Measurements from ENCODE around the gene C19orf53. TPM values are rescaled to one million over a fixed set of nuclear protein-coding genes. Genes with fewer than 3 reads are reported as not detected.

The C19orf53 gene
- total and polyA plus RNA-seq, 2 of the 13 experiments (the other 11 are each of a cell fraction or from before 2014, with no cell fraction given), result 129 to 130 TPM

- Histone ChIP-seq H3K27me3 (ENCODE audit: control insufficient read depth in 1 of 2, insufficient read depth in 2 of 2, low read length in 2 of 2) (no peaks in the 10 kb centered on the region), H3K27ac (ENCODE audit: extremely low read length, insufficient read depth, low read length) (no peak overlapping the region), H3K36me3 (replicated peaks in 1 of 2; ENCODE audit: control insufficient read depth in 1 of 2, insufficient read depth in 2 of 2, low read length in 2 of 2) (peaks cover 25 to 45% of the 10 kb centered on the region in 2 experiments), H3K4me3 (replicated peaks in 1 of 3; ENCODE audit: insufficient read depth in 1 of 3, low read depth in 2 of 3, low read length in 3 of 3) (no peak overlapping the region), H3K9me3 (ENCODE audit: low read length) (no peaks in the 10 kb centered on the region), H2AFZ (ENCODE audit: low read length) (no peak overlapping the region), H3K4me2 (ENCODE audit: low read depth, low read length) (no peak overlapping the region), H3K9ac (ENCODE audit: insufficient read depth, low read depth, low read length) (no peak overlapping the region), H3K79me2 (ENCODE audit: insufficient read depth, low read length) (no peaks in the 10 kb centered on the region), H3K4me1 (ENCODE audit: insufficient read depth, low read length) (no peaks in the 10 kb centered on the region), H4K20me1 (ENCODE audit: insufficient read depth, low read length) (no peaks in the 10 kb centered on the region)
- 96% methylated on average over 9 of the region's 9 CpGs for WGBS (ENCODE audit: low lambda C conversion rate)
- TF ChIP-seq POGZ (CRISPR knock-in tag; IDR thresholded peaks at IDR 0.05) (no peak), ZNF646 (CRISPR knock-in tag; IDR thresholded peaks at IDR 0.05) (no peak), SMYD3 (CRISPR knock-in tag; IDR thresholded peaks at IDR 0.05) (no peak), ZNF670 (CRISPR knock-in tag; IDR thresholded peaks at IDR 0.05; ENCODE audit: borderline replicate concordance) (no peak), ARNT (IDR thresholded peaks at IDR 0.05) (no peak), NFIB (CRISPR knock-in tag; IDR thresholded peaks at IDR 0.05; ENCODE audit: borderline replicate concordance) (no peak), DNMT3B (CRISPR knock-in tag; conservative IDR thresholded peaks at IDR 0.05) (no peak), MAF1 (CRISPR knock-in tag; IDR thresholded peaks at IDR 0.05; ENCODE audit: borderline replicate concordance) (no peak)
- in situ Hi-C loops (cut with HindIII; ENCODE audit: extremely low pct_ligation_motif_present, low pct_unique_long_range_greater_than_20kb), result loop anchor here (25.0 kb wide), 1 partner anchor 306 kb away; the partner anchor contains the start of genes MISP3 and PALM3
- BruUV-seq (replicated peaks), result no TSS peak
- intact Hi-C loops (cut with micrococcal nuclease; ENCODE audit: unreplicated experiment), result no loop called here
- DNase-seq (ENCODE audit: low spot score), result no peak
- CTCF ChIA-PET (ENCODE audit: low intra/inter-chr PET ratio, low total read pairs), result no interaction called here
- POLR2A ChIA-PET, result interaction anchor here (0.6 kb wide), 1 partner anchor 9 kb away, joined by 3 read pairs; a partner anchor contains a TSS
- no peak for FAIRE-seq
- ATAC-seq, result no peak
These were observed 18.0 kb upstream of the C19orf53 start for GRCh38 chr19:13756210-13756609.

Measured in HepG2 (cell line).